ENCODE data around the gene THSD4. TPM values are rescaled to one million over a fixed set of nuclear protein-coding genes. Genes with fewer than 3 reads are reported as not detected.

THSD4 gene
- total and polyA plus RNA-seq, 2 of the 4 experiments (the other 2 are of a cell fraction), result 25.5 to 31.1 TPM

DNA sequence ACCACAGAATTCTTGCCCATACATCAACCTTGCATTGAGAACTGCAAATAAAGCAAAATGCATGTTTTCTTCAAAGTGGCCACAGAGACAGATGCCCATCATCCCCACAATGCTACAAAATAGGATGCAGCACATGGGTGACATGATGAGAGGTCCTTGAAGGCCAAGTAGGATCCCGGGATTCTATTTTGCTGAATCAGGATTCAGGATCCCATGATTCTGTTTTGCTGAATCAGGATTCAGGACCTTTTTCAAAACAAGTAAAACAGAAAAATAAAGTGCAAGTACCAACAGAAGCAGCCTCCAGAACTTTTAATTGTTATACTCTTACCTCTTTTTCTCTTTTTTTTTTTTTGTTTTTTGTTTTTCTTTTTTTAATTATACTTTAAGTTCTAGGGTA lies 453.0 kb downstream of the THSD4 start:
- WGBS, 2 experiments (ENCODE audit: extremely low coverage in 2 of 2, insufficient read length in 1 of 2), result no CpG with 5 or more reads among the region's 1 CpG

More for the DNA sequence above, 453.0 kb downstream of the THSD4 start:
- H3K4me2 ChIP-seq (ENCODE audit: low read depth, low read length), result no peak overlapping the region
- no peak overlapping the region for H4K91ac ChIP-seq (ENCODE audit: insufficient read depth, low read depth, low read length)
- H3K27me3 ChIP-seq (ENCODE audit: control insufficient read depth, insufficient read depth, low read length), result peaks cover 4% of the 10 kb centered on the region; the same call in 1 of the 2 replicates
- no peak overlapping the region for H3K23ac ChIP-seq (ENCODE audit: low read depth, low read length)
- no peak overlapping the region for H3K56ac ChIP-seq (ENCODE audit: extremely low read depth, insufficient read depth, low read length)
- H2AK9ac ChIP-seq (replicated peaks; ENCODE audit: low read depth, low read length, poor library complexity), result no peak overlapping the region
- dilution Hi-C loops (cut with HindIII; ENCODE audit: low sequenced_read_pairs, unreplicated experiment) (no loop called here), intact Hi-C loops (cut with micrococcal nuclease) (no loop called here), in situ Hi-C loops (cut with MboI; ENCODE audit: low sequenced_read_pairs) (no loop called here)
- H2BK5ac ChIP-seq (ENCODE audit: low read depth, low read length, poor library complexity, severe bottlenecking), result no peak overlapping the region
- H2BK15ac ChIP-seq (ENCODE audit: low read depth, low read length), result no peak overlapping the region
- no peak overlapping the region for H3K27ac ChIP-seq (ENCODE audit: insufficient read depth, low read length)
- H3K18ac ChIP-seq (ENCODE audit: low read depth, low read length), result no peak overlapping the region
- no peak overlapping the region for H3K4me3 ChIP-seq (ENCODE audit: insufficient read depth, low read depth, low read length)
- ATAC-seq (ENCODE audit: low read depth) (no peak), DNase-seq (no peak)
- H3K9ac ChIP-seq (ENCODE audit: low read depth, low read length), result no peak overlapping the region
- ChIA-PET CTCF (no interaction called here), POLR2A (ENCODE audit: unreplicated experiment) (no interaction called here)
- no peak overlapping the region for H3K4ac ChIP-seq (ENCODE audit: low read depth, low read length)
- BruUV-seq (replicated peaks), result no TSS peak
- no peak overlapping the region for H3K14ac ChIP-seq (replicated peaks; ENCODE audit: low read depth, low read length)
- H3K36me3 ChIP-seq (ENCODE audit: control insufficient read depth, insufficient read depth, low read length), result peaks cover 3% of the 10 kb centered on the region; the same call in 1 of the 2 replicates
- no peak overlapping the region for H2AK5ac ChIP-seq (ENCODE audit: low read depth, low read length)
- H3K9me1 ChIP-seq (ENCODE audit: insufficient read depth, low read length), result peaks cover 3% of the 10 kb centered on the region; the same call in 1 of the 2 replicates
- no peaks in the 10 kb centered on the region; a peak in 1 of 4 replicates for H3K79me1 ChIP-seq (ENCODE audit: low read depth in 1 of 2, low read length in 2 of 2)
- H3K9me3 ChIP-seq (ENCODE audit: control insufficient read depth, insufficient read depth, low read length), result no peaks in the 10 kb centered on the region
- H4K20me1 ChIP-seq (ENCODE audit: insufficient read depth, low read length), result peaks cover 22% of the 10 kb centered on the region; the same call in 1 of the 2 replicates
- no peak overlapping the region for H4K8ac ChIP-seq (ENCODE audit: low read depth in 2 of 2, low read length in 2 of 2)
- H4K5ac ChIP-seq (ENCODE audit: low read depth, low read length), result no peak overlapping the region
- TF ChIP-seq RFX5 (IDR thresholded peaks at IDR 0.05; ENCODE audit: low read depth, low read length), result no peak
- peak; percentile 81 for TF ChIP-seq MAFK (IDR thresholded peaks at IDR 0.05; ENCODE audit: low read depth, low read length)
- H3K4me1 ChIP-seq (ENCODE audit: control insufficient read depth, insufficient read depth, low read length), result no peaks in the 10 kb centered on the region
- no peak overlapping the region for H2BK120ac ChIP-seq (ENCODE audit: low read depth, low read length)
- H2BK20ac ChIP-seq (ENCODE audit: low read depth, low read length), result no peak overlapping the region
- H2AFZ ChIP-seq (replicated peaks; ENCODE audit: low read length, poor library complexity), result no peak overlapping the region

All from IMR-90 (cell line).